HG03159 (cell line): Measurements from ENCODE around the gene CASP9.
A peak's percentile ranks its signal among the peaks of the same experiment; 100 is the strongest.

ENCODE experiments used
- ATAC-seq: cut with Tn5 transposase; IDR thresholded peaks from one replicate; pipeline ENCODE4 v1.9.1; 2021; ENCODE audit warnings: mild to moderate bottlenecking, moderate library complexity; ENCODE audit not compliant: unreplicated experiment

Gene CASP9

DNA sequence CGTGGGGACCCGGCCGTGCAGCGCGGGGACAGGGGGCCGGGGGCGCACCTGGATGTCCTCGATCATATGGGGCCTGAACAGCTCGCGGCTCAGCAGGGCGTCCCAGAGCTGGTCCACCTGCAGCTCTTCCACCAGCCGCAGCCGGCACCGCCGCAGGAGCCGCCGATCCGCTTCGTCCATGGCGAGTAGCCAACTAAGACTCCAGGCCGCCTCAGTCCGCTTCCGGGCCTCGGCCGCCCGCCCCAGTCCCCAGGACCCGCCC is at the start of gene CASP9:
TSS of gene CASP9 (minus strand) at position 195 of the 262 bp plus-strand sequence. CDS start at position 180, 15 bp downstream.
- no peak for ATAC-seq

DNA sequence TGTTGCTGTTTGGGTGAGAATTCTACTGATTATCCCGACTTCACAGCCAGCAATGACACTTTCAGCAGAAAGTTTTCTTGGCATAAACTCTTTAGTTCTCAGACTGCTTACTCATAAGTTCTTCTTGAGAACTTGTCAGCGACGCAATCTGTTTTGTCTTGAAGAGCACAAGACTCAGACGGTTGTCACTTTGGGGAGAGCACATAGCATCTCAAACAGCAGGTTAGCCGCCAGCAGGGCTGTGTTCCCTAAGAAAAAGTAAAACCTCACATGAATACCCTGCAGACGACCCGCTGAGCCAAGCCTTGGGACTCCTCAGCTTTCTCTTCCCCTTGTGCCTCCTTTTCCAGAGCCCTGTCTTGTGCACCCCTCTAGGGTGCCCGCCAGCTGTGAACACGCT is 49.5 kb upstream of the CASP9 start:
- ATAC-seq: no peak

DNA sequence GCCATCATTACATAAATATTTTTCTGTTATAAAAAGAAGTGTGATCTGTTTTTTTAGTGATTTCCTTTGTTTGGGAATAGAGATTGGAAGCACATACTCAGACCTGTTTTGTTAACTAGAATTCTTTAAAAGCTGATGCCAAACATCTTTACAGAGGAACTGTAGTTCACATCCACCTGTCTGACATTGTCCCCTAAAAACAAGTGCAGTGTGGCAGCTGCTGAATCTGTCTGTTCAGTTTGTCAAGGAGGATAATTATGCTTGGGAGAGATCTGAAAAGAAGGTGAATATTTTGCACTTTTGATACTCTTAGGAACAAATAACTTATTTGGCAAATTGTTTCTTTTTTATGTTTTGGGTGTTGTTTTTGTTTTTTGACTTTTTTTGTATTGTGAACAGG is 47.3 kb upstream of the CASP9 start:
- ATAC-seq: no peak

DNA sequence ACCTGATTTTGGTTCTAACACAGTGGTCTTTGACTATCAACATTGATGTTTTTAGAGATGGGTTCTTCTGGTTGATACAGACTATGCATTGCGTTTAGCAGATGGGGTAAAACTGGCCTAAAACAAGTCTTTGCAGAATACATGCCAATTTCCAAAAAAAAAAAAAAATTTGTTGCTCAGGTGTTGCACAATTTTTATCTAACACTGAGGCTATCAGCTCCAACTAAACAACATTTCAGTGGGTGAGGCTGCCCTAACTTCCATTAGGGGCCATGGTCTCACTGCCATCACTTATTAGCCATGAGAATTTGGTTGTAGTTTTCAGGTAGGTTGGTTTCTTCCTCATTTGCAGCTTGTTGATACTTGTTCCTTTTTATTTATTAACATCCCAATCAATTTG is 46.8 kb upstream of the CASP9 start:
- ATAC-seq: no peak

DNA sequence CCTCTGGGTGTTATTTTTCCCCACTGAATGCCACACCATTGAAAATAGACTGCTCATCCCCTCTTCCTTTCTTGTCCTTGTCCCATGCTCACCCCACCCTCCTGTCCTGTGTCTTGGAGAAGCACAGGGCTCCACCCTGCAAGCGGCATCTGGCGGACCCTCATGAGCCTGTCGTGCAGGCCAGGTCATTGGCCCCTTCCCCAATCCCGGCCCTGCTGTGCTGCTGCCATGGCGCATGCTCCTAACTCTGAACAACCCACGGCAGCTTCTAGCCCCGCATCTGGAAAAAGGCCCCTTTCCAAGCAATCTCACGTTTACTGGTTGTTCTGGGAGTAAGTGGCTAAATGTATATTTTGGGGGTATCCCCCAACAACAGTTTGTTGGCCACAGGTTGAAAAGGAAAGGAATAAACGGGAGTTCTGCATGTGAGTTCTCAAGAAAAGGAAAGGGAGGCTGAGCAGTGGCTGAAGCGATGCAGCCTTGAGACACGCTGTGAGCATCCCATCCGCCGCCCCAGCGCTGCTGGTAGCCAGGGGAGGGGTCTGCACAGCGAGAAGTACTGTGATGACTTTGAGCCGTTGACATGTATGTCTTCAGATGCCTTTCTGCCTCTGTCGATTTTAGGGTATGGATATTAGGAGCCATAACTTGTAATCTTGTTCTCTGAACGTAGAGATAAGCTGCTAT is 44.5 kb upstream of the CASP9 start:
- ATAC-seq: no peak

DNA sequence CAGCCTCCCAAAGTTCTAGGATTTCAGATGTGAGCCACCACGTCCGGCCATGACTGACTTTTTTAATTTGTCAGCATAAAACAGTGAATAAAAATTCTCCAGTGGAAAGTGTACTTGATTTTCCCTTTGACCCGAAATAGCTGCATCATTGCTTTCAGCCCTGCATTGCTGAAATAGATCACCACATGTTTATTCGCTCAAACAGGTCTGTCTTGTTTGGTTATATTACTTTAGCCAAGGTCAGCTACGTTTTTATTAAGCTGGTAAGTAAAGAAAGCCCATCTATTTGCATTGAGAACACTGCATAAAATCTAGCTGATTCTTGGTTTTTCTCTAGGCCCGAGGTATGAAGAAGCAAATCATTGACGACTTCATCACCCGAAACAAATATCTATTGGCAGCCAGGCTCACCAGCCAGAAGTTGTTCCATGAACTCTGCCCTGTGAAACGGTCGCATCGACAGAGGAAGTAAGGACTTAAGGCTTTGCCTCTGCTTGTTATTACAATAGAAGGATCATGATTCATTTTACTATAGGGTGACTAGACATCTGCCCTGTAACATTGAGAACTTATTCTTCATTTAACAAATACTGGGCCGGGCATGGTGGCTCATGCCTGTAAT is 35.3 kb upstream of the CASP9 start:
- ATAC-seq: no peak

DNA sequence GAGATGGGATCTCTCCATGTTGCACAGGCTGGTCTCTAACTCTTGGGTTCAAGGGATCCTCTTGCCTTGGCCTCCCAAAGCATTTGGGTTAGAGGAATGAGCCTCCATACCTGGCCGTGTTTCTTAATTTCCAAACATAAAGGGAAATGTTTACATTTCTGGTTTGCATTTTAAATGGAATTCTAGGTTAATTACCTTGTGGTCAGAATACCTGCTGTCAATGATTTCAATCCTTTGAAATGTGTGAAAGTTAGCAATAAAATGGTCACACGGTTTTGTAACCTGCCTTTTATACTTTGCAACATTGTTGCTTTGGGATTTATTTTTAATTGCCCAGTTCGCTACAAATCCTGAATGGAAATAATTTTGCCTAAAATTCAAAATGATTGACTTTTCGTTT is 34.5 kb upstream of the CASP9 start:
- no peak for ATAC-seq

DNA sequence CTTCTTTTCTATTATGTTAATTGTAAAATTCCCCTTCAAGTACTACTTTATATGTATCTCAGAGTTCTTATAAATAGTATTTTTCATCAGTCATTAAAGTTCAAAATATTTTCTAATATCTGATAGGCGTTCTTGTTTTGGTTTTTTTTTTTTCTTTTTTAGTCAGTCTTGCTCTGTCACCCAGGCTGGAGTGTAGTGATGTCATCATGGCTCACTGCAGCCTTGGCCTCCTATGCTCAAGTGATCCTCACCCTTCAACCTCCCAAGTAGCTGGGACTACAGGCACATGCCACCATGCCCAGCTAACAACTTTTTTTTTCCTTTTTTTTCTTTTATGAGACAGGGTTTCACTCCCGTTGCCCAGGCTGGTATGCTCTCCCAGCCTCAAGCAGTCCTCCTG is 33.6 kb upstream of the CASP9 start:
- ATAC-seq: no peak

DNA sequence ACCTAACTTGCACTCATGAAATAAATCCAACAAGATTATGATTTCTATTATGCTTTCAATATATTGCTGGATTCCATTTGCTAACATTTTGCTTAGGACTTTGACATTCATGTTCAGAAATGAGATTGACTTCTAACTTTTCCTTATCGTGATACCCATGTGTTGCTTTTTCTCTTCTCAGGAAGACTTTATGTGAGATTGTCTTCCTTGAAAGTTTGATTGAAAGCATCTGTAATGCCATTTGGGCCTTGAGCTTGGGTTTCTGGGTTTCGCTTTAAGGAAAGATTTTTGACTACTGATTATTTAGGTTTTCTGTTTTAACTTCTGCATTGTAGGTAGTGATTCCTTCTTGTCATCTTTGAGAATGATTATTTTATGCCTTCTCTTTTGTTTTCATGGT is 33.0 kb upstream of the CASP9 start:
- no peak for ATAC-seq

DNA sequence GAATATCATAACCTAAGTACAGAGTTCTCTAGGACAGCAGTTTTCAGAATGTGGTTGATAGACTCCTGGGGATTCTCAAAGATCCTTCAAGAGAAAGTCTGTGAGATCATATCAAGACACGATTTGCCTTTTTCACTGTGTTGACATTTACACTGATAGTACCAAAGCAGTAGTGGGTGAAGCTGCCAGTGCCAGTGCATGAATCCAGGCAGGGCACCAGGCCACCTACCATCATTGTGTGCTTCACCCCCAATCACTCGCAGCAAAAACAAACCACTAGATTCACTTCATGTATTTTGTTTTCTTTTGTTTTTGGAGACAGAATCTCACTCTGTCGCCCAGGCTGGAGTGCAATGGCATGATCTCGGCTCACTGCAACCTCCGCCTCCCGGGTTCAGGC is 26.6 kb upstream of the CASP9 start:
- no peak for ATAC-seq

DNA sequence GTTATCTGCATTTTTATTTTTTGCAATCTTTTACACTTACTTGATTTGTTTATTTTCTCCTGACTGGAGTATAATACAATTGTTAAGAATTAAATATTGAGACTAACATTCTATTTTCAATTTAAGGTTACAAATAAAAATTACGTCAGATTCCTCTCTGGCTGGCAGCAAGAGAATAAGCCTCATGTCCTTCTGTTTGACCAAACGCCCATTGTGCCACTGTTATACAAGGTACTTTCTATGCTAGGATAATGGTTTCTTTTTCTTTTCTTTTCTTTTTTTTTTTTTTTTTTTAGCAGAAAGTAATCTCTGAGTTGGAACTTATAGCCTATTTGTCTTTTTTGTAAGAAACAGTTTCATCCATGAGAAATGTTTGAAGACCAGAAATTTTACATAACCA is 22.6 kb upstream of the CASP9 start:
- ATAC-seq: no peak

DNA sequence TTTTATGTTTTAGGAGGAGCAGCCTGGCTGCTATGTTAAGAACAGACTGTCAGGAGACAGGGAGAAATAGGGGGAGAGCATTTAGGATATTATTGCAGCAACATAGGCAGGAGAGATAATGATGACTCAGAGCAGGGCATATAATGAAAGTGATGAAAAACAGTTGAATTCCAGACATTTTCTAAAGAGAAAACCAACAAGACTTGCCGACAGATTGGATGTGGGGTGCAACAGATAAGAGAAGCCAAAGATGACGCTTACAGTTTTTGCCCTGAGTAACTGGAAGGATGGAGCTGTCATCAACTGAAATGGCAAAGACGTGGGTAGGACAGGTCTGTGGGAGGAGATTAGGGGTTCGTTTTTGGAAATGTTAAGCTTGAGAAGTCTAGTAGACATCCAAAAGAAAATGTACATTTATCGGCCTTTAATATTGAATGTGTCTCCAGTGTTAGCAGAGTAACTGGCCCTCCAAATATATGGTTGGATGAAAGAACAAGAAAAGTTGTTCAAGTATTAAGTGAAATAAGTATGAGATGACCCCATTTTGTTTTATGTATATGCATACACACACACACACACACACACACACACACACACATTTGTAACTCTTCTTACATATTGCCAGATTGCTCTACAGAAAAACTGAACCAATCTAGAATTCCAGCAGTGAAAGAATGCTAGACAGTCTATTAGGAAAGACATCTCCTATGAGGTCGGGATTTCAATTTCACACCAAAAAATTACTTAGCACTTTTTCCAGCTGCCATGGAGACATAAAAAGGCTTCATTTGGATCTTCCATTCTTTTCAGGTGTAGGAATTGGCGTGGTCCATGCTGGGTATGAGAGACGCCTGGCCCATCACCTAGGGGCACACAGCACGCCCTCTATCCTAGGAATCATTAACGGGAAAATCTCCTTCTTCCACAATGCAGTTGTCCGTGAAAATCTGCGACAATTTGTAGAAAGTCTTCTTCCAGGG is 19.9 kb upstream of the CASP9 start:
- ATAC-seq: no peak

DNA sequence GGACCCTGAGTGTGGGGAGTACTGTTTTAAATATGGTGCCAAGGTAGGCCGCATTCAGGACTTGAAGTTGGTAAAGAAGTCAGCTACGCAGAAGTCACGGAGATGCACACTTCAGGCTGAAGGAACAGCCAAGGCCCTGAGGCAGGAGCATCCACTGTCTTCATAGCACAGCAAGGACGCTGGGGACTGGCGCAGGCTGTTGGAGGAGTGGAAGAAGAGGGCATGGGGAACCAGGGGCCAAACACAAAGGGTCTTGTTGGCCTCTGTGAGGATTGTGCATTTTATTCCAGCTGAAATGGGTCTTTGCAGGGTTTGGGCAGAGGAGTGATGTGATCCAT is 19.2 kb upstream of the CASP9 start:
- no peak for ATAC-seq

DNA sequence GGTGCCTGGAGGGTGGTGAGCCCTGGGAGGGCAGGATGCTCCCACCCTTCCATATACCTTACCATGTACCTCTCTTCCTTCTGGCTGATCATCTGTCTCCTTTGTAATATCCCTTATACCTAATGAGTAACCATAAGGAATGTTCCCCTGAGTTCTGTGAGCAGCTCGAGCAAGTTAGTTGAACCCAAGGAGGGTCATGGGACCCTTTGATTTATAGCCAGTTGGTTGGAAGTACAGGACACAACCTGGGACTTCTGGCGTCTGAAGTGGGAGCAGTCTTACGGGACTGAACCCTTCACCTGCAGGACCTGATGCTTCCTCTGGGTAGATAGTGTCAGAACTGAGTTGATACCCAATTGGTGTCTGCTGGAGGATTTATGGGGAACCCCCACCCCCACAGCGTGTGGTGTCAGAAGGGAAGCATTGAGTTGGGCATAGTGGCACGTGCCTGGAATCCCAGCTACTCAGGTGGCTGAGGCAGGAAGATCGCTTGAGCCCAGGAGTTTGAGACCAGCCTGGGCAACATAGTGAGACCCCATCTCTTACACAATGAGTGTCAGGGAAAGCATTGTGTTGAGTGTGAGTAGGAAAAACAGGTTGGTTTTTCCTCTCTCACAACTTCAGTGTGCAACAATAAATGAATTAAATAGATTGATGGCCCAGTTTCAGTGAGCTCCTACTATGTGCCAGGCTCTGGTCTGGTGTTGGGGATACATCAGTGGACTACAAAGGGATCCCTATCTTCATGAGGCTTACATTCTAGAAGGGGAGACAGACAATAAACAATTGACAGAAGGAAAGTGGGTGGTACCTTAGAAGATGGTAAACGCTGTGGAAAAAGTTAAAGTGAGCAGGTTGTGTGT is 18.6 kb upstream of the CASP9 start:
- no peak for ATAC-seq

DNA sequence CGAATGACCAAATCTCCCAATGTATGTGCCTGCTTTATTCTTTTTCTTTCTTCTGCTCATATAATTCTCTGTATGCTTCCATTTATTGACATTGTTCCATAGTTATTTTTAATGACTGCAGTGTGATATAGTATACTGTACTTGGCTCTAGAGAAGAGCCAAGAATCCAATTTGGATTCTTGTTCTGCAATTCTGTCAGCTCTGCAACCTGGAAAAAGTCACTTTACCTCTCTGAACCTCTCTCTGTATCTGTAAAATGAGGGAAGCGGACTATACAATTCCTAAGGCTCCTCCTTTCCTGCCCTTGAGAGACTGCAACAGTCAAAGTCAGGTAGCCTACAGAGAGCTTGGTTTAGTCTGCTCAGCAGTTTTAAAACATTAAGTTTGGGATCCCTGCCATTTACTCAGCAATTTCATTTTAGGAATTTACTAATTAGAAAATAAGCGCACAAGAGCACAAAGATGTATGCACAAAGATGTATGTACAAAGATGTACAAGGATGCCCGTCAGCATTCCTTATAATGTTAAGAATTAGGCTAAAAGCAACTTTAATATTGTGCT is 17.3 kb upstream of the CASP9 start:
- ATAC-seq: no peak

DNA sequence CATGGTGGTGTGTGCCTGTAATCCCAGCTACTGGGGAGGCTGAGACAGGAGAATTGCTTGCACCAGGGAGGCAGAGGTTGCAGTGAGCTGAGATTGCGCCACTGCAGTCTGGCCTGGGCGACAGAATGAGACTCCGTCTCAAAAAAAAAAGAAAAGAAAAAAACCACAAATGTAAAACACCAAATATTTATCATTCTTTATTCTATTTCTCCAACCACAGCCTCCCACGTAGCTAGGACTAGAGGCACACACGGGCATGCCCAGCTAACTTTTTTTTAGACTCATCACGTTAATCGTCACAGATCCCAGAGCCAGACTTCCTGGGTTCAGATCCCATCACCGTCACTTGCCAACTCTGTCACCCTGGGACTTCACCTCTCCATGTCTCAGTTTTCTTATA is 16.2 kb upstream of the CASP9 start:
- ATAC-seq: no peak

DNA sequence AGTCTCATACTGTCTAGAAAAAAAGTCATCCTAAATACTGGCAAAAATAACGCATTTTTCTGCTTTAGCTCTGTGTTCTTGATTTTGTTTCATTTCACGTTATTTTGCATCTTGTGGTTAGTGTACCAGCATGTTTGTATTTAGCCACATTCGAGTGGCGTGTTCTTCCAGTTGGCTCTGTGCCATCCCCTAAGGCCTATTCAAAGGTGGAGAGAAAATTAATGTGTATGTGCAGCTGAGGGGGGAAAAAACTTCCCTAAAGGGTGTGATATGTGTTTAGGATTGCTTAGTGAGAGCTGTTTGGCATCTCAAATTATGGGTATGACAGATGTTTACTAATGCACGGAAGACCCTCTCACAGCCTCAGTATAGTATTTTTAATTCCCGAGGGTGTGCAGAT is 14.8 kb upstream of the CASP9 start:
- ATAC-seq: no peak

DNA sequence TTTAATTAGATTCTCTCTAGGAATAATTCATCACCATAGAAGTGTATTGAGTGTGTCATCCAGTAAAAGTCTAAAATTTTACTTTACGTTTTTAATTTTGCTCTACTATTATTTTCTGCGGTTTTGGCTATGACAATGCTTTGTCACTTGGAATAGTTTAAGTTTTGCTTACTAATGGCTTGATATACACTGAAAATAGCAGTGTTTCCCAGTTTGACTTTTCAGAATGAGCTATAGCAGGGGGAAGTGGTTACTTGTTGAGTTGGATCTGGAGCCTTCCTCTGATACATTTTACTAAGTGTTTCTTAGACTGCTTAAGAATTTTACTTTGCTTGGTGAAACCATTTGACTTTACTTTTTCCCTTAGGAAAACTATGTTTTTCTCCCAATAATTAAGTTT is 7.7 kb upstream of the CASP9 start:
- ATAC-seq: no peak

DNA sequence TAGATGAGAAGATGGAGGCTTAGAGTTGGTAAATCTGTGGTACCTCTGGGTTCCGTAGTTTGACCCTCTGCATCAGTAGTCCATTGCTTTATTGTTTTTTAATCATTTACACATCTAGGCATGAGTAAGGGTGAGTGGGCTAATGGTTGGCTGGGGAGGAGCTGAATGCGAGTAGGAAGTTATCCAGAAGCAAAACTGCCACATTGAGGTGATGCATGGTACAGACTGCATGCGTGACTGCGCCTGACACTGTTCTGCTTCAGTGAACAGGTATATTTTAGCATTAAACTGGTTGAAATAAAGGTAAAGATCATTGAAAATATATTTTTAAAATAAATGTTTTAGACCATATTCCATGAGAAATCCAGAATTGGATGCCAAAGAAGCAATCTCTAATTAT is 7.0 kb upstream of the CASP9 start:
- ATAC-seq: no peak

DNA sequence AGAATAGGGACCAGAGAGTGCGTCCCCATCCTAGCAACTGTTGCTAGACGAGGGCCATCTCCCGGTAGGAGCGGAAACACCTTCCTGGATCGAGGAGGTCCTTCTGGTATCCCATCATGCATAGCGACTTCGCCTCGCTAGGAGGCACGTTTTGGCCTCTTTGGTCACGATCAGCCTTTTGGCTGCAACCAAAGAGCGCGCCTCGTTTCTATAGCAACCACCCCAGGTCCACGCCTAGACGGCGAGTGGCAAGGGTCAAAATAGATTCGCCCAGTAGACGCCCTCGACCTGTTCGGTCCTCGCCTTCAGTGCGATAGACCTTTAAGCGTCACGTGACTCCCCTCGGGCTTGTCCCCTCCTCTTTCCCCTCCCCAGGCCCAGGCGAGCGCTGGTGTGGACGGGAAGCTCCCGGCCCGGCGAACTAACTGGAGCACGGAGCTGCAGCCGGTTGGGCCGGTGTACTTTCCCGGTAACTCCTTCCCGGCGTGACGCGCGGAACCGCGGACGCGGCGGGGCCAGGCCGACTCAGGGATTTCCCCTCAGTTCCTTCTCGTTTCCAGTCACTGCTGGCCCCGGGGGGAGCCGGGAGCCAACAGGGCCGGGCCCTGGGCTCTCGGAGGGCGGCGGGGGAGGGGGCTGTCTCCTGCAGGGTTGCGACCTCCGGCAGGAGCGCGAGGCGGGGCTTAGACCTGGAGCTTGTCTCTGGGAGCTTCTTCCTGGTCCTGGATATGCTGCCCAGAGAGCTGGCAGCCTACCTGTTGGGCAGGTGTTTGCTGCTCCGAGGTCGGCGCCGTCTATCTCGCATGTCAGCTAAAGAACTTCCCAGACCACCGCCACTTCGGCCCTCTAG is 2.7 kb upstream of the CASP9 start, which contains the start of gene DNAJC16:
TSS of gene DNAJC16 (plus strand) at position 359 of the 850 bp plus-strand sequence. CDS start 2,258 bp downstream, outside the sequence.
- peak; percentile 55 for ATAC-seq
